H1 (cell line): Measurements from ENCODE around the gene TAS2R41.

Experiments used
- NRF1 ChIP-seq: IDR thresholded peaks from 2 replicates; pipeline ENCODE4 v1.6.1; 2011; ENCODE audit warnings: mild to moderate bottlenecking, low read depth, low read length, improper control_type of control experiment
- POLR2A ChIP-seq, 2 experiments: IDR thresholded peaks; 1 replicate in 1 of 2; 2 replicates in 1 of 2; pipeline ENCODE4 v1.6.1; 2011; ENCODE audit warnings: low read depth in 2 of 2, low read length in 2 of 2, mild to moderate bottlenecking in 2 of 2; ENCODE audit errors: control extremely low read depth in 1 of 2

- TF ChIP-seq NRF1 (no peak), POLR2A (IDR thresholded peaks at IDR 0.05; ENCODE audit: control extremely low read depth in 1 of 2, low read depth in 2 of 2, low read length in 2 of 2) (no peak)
Observed at GRCh38 chr7:143455942-143456341, 21.7 kb upstream of the TAS2R41 start.
